Activated CD4-positive, alpha-beta T cell treated with anti-CD3 and anti-CD28 coated beads for 4 hours (primary cell): ENCODE measurements around the gene CMTM3.
A peak's percentile ranks its signal among the peaks of the same experiment; 100 is the strongest.
"Not testable (repeated sequence)": the region's sequence is repeated elsewhere in the genome, so short reads cannot be mapped to it uniquely, and the experiment has no call there.

Experiments
- DNase-seq, 2 donors: peaks; one replicate each; pipeline ENCODE4 v3.0.0-alpha.2; 2020

Gene CMTM3

DNA sequence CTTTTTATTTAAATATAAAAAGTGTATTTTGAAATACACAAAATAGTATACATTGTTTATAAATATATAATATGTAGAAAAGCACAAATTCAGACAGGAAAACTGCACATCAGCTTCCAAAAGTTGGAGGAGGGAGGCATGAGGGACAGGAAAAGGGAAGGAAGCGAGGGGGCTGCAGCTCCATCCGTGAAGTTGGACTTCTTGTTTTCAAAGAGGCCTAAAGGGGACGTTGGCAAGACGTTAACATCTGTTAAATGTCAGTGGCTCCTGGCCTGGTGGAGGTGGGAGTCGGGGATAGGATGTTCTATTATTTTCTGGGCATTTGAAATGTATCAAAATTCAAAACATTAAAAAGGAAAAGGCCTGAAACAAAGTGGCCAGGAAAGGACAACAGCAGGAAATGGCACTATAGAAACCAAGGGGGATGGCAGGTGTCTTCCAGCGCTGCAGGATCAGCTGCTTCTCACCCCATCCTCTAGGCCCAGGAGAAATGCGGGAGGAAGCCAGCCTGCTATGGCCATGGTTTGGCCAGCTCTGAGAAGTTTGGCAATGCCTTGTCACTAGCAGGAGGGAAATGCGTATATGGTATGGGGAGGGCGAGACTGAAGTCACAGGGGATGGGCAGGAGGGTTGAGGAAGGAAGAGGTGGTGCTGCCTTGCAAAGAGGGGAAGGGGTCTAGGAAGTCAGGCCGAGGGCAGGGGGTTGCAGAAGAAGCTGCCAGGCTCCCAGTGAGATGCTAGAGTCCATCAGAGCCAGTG lies 18.8 kb upstream of the CMTM3 start:
- DNase-seq: no peak

DNA sequence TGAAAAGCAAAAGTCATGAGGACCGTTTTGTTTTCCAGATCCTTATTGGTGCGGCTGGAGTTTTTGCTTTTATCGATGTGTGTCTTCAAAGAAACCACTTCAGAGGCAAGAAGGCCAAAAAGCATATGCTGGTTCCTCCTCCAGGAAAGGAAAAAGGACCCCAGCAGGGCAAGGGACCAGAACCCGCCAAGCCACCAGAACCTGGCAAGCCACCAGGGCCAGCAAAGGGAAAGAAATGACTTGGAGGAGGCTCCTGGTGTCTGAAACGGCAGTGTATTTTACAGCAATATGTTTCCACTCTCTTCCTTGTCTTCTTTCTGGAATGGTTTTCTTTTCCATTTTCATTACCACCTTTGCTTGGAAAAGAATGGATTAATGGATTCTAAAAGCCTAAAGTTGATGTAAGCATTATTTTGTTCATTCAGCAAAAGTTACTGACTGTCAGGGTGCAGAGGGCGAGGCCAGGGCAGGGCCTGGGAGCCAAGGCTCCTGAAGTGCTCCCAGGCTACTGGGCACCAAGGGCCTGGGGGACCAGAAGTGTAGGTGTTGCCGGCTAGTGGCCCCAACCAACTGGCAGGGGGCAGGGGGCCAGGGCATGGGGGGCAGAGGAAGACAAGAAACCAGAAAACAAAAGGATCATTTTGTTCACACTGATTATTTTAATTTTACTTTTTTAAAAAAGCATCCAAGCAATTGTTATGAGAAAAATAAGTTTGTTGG lies 16.5 kb upstream of the CMTM3 start:
- no peak for DNase-seq

DNA sequence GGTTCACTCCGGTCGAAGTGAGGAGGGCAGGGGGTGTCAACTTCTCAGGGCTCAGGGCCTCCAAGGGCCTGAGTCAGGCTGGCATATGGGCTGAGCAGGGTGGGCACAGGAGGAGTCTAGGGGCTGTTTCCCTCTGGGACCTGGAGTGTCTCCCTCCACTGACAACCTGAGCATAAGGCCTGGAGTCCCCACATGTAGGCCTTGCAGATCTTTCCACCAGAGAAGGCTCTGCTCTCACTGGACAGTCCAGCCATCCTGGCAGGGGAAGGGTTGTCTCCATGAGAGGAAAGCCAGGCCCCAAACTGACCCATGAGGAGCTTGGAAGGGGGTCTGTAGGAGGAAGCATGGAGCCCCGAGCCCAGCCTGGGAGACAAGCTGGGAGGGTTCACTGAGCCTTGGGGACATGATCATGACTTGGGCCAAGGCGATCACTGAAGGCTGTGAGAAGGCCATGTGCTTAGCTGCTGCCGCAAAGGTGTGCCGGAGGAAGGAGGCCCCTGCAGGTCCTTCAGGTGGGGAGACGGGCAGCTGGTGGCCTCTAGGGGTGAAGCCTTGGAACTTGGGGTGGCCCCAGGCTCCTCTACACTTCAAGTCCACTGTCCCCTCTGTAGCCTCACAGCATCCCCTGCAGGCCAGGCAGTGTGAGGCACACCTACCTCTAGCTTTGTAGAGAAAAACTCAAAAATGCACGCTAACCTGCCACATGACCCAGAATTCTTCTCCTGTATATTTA lies 15.4 kb upstream of the CMTM3 start:
- peak; percentile 57 to 63 for DNase-seq

DNA sequence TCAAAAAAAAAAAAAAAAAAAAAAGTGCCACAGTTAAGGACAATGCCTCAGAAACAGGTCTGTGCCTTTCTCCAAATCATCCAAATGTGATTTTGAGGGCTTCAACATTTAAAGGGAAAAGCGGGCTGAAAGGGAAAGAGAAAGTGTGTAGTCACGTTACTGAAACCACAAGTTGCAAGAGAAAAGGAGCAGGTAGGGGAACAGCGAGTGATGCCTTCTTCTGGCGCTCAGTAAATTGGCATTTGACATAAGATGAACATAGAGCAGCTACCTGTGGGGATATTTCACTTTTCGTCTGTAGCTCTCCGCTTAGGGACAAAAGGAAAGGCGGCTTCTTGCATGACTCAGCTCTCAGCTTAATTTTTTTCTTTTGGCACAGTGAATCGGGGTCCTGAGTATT lies 14.2 kb upstream of the CMTM3 start:
- DNase-seq: peak; percentile 27

DNA sequence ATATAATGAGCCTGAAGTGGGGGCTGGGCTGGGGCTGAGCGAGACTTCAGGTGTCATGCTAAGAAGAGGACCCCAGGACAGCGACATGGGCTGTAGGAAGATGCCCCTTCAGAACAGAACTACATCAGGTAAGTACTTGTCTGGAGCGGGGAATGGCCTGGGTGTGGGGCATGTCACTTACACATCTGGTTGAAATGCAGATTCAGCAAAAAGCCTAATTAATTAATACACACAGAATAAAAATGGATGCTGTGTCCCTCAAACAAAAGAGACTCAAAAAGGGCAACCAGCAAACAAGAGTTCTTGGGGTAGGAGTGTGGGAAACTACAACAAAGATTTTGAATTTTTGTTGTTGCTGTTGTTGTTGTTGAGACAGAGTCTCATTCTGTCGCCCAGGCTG lies 13.5 kb upstream of the CMTM3 start:
- DNase-seq: no peak

DNA sequence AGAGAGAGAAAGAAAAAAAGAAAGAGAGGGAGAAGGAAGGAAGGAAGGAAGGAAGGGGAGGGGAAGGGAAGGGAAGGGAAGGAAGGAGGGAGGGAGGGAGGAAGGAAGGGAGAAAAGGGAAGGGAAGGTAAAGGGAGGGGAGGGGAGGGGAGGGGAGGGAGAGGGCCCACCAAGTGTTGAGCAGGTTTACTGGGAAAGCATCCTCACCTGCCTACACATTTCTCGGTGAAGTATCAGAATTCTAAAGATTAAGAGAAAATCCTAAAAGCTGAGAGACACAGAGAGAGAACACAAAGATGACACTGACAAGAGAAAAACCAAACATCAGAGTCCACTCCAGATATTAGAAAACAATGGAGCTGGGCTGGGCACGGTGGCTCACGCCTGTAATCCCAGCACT lies 12.3 kb upstream of the CMTM3 start:
- no peak for DNase-seq

DNA sequence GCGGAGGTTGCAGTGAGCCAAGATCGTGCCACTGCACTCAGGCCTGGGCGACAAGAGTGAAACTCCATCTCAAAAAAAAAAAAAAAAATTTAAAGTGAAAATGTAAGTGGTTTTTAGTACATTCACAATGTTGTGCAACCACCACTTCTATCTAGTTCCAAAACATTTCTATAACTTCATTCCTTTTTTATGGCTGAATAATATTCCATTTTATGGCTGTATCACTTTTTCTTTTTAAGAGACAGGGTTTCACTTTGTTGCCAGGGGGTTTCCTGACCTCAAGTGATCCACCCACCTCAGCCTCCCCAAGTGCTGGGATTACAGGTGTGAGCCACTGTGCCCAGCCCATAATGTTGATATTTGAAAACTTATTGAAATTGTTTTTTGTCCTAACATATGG lies 11.7 kb upstream of the CMTM3 start:
- no peak for DNase-seq

DNA sequence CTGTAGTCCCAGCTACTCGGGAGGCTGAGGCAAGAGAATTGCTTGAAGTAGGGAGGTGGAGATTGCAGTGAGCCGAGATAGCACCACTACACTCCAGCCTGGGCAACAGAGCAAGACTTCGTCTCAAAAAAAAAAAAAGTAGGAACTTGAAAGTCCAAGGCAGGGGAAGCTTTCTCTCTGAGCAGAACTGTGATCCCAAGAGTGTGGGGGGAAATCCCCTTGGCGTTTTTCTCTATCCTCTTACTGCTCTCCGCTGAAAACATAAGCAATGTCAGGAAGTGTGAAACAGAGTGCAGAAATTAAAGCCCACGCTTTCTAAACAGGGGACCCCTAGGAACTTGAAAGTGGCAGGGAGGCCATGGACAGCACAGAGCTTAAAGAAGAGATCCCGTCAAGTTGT lies 9.8 kb upstream of the CMTM3 start:
- DNase-seq: no peak

DNA sequence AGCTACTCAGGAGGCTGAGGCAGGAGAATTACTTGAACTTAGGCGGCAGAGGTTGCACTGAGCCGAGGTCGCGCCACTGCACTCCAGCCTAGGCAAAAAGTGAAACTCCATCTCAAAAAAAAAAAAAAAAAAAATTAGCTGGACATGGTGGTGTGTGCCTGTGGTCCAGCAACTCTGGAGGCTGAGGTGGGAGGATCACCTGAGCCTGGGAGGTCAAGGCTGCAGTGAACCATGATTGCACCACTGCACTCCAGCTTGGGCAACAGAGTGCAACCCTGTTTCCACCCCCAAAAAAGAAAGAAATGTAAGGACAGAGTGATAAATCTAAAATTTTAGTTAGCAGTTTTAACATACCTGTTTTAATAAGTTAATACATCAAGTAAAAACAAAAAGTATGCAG lies 7.9 kb upstream of the CMTM3 start:
- DNase-seq: not testable (repeated sequence)

DNA sequence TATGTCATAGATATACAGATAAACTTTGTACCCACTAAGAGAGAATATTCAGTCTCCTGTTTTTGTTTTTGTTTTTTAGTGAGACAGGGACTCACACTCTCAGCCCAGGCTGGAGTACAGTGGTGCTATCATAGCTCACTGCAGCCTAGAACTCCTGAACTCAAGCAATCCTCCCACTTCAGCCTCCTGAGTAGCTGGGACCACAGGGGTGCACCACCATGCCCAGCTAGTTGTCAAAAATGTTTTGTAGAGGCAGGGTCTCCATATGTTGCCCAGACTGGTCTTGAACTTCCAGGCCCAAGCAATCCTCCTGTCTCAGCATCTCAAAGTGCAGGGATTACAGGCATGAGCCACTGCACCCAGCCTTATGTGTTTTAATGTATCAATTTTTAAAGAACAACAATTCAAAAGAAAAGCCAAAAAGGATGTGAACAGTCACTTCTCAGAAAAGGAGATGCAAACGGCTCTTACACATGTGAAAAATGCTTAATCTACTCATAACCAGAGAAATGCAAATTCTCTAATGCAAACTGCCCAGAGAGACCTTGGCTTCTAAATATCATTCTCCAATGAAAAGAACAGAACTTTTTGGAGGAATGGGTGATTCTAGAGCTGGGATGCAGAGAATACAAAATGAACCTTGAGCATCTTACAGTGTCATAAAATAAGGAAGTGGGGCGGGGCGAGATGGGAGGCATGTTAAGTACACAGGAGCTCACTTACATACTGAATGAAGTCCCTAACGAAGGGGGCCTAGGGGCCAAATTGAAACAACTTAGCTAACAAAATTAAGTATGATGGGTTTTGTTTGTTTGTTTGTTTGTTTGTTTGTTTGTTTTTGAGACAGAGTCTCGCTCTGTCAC lies 7.3 kb upstream of the CMTM3 start:
- no peak for DNase-seq

DNA sequence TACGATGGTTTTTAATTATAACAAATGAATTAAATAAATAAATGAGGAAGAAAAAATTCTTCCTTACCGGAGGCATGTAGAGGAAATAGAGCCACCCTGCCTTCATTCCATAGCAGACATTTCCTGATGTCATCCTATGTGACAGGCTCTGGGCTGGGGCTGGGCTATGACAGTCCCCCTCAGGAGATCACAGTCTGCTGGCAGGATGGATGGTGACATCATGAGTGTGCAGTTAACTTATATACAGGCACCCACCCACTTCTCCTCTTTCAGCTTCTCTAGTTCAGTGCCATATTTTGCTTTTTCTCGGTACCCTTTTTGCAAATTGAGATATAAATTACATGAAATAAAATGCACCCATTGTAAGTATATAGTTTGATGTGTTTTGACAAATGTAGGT lies 6.4 kb upstream of the CMTM3 start:
- no peak for DNase-seq

DNA sequence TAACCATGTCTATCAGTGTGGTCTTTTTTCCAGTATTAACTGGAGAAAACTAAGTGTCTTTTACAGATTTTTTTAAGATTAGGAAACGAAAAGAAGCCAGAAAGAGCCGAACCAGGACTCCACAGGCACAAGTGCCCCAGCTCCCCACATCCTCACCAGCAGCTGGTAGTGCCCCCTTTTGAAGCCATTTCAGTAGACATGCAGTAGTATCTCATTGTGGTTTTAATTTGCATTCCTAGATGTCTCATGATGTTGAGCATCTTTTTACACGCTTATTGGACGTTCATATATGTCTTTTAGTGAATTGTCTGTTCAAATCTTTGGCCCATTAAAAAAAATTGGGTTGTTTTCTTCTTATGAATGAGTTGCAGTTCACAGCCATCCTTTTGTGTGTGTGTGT lies 4.8 kb upstream of the CMTM3 start:
- DNase-seq: no peak

DNA sequence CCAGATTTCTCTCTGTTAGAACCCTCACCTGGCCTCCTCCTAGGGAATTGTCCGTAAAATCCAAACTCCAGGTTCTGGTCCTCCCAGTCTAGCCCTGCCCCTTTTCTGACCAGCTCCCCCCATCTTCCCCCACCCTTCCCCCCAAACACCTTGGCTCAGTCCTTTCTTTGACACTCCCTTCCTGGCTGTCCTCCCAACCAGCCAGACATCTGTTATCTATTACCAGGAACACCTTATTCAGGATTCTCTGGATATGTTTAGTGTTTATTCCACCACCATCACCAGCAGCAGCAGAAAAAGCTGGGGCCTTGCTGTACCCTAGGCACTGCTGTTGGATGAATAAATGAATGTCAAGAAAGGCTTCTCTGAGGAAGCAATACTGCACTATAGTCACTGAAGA lies 4.0 kb upstream of the CMTM3 start:
- no peak for DNase-seq

DNA sequence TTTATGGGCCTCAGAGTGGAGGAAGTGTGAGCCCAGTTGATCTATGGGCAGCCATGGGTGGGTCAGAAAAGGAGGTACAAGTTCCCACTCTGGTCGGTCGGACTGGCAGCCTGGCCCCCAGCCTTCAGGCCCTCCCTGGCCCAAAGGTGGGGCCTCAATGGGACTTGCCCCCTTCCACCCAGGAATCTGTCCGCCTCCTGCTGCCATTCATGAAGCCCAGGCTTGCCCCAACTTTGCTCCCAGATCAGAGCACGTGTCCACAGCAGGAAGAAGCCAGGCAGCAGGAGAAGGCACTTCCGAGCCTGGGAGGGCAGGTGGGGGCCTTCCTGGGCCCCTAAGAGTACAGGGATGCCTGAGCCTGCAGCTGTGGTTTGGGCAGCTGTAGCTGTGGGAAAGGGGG lies 3.0 kb upstream of the CMTM3 start:
- no peak for DNase-seq

DNA sequence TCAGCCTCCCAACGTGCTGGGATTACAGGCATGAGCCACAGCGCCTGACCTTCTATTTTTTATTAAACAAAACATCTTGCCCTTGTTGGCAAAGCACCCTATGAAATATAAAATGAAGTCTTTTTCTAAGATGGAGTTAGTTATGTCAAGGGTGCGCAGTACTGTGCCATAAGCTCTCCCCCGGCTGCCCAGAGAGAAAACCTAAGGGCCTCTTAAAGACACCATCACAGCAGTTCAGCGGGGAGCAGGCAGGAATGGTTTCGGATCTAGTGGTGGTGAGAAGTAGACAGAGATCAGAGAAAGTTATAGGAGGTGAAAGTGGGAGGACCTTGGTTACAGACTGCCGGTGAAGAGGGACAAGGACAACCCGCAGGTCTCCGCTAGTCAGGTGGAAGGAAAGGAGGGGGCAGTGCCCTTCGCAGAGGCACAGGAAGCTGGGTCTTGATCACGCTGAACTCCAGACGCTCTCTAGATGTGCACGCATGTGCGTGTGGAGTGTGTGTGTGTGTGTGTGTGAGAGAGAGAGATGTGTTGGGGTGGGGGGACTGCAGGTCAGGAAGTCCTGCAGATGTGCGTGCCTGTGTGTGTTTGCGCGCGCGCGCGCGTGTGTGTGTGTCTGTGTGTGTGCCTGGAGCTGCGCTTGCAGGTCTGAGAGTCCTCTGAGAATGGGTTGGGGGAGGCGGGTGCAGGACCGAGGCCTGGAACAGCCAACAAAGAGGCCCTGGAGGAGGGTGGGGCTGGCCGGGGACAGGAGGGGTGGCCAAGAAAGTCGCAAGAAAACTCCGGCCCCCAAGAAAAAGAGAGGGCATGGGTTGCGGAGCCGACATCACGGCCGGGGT lies 748 bp upstream of the CMTM3 start:
- peak; percentile 52 to 68 for DNase-seq

DNA sequence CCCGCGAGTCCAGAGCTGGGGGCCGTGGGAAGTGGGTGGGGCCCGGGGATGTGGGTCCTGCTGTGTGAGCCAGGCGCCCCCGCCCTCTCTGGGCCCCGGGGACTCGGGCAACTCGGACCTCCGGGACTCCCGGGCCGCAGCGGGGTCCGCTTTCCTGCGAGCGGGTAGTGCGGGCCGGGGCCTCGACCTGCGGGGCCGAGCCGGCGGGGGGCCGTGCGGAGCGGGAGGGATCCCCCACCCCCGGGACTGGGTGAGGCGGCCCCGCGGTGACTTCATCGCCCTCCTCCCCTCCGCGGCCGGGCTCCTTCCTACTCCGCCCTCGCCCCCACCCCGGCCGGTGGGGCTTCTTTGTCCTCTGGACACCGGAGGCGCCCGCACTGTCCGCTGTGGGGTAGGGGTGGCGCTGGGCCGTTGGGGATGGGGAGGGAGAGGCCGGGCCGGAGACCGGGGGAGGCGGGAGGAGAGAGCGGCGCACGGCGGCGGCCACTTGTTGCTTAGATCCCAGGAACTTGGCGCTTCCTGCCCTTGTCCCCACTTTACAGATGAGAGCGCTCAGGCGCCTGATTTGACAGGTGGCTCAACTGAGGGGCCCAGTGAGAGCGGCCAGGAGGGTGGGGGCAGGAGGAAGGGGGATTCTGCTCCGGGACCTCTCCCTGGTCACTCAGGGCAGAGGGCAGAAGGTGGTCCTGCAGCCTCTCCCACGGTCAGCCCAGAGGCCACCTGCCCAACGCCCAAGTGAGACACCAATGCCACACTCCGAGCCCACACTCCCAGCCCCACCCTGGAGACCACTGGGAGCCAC lies 874 bp downstream of the CMTM3 start:
- DNase-seq: peak; percentile 36 to 48

DNA sequence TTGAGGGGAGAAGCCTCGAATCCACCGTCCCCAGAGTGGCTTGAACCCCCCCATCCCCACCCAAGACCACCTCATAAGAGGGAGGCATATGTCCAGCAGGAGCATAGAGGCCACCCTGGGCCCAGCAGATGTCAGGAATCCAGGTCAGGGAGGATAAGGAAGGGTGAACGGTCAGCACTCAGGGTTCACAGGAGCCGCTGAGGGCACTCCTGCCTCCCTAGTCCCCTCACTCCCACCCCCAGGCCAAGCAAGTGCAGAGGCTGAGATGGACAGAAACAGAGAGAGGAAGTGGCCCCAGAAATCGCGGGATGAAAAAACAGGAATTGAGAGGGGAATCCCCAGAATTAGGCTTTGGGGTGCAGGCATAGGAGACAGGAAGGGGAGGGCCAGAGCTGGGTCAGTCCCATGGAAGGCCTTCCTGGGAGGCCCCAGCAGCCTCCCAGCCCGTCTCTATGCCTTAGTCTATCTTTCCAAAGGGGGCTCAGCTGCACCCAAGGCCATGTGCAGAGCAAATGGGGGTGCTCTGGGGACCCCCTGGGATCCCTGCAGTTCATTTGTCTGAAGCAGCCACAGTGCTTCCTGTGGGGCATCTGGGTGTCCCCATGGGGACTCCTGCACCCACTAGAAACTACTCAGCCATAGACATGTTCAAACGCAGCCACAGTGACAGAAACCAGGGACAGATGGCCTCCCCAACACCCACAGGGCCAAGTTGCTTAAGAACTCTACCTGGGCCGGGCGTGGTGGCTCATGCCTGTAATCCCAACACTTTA lies 1.7 kb downstream of the CMTM3 start:
- no peak for DNase-seq

DNA sequence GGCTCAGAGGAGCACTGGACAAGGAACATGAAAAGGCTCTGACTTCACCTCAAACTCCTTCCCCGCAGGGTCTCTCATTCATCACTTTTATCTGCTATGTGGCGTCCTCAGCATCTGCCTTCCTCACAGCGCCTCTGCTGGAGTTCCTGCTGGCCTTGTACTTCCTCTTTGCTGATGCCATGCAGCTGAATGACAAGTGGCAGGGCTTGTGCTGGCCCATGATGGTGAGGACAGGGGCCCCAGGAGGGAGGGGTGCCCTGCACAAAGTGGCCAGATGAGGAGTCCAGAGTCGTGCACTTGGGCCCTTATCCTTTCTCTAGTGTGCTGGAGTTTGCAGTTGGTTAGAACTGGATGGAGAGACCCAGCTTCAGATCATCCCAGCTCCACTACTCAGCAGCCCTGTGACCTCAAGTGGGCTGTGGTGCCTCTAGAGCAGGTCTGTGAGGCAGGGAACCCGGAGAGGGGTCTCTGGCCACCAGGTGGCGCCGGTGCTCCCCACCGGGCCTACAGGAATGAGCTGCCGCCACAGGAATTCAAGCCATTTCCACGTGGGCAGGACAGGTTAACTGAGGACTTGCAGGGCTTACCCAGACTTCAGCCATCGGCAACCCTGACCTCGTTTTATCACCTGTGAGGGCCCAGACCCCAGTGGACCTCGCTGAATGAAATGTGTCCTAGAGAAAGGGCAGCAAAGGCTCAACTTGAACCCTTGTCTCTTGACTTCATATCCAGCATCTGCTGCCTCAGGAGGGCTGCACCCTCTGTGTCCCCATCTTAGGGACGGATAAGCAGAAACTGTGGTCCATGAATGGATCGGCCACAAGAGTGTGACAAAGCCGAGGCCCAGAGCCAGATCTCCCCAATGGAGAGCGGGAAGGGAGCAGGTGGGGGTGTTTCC lies 4.0 kb downstream of the CMTM3 start:
- DNase-seq: peak; percentile 81 to 88

DNA sequence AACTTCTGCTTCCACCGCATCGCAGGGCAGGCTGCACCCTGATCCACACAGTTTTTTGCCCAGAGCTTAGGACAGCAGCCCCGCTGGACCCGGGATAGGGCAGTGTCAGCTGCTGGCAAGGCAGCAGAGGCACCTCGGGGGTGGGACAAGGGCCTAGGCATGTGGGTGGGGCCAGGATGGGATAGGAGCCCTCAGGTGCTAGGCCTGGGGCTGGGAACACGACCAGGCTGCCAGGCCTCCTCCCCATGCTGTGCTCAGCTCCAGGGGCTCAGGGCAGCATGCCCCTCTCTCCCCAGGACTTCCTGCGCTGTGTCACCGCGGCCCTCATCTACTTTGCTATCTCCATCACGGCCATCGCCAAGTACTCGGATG lies 4.6 kb downstream of the CMTM3 start:
- no peak for DNase-seq
